Measurements from ENCODE around the gene SUMO4.

GRCh38 chr6:149373511-149373910 lies 26.6 kb upstream of the SUMO4 start:
- TF ChIP-seq CTCF (conservative IDR thresholded peaks at IDR 0.05; ENCODE audit: low read depth, low read length) (no peak), EZH2 (IDR thresholded peaks at IDR 0.05; ENCODE audit: borderline replicate concordance, low read depth, low read length, poor library complexity, severe bottlenecking) (no peak)

All from A673 (cell line).